Thymus (tissue), 11 donors: ENCODE measurements around the gene KCNMB2. TPM values are rescaled to one million over a fixed set of nuclear protein-coding genes. Genes with fewer than 3 reads are reported as not detected.

Experiments used
- DNase-seq, 9 donors: peaks; one replicate each; pipeline ENCODE4 v3.0.0-alpha.2; 2013; ENCODE audit warnings: low spot score in 9 of 9, low read depth in 6 of 9, missing footprints in 1 of 9
- H3K27ac ChIP-seq, 2 donors: one replicate each; pipeline ENCODE4 v1.5.1; 2013; ENCODE audit warnings: control low read depth in 1 of 2, low read depth in 1 of 2, low read length in 1 of 2, mild to moderate bottlenecking in 1 of 2, moderate library complexity in 1 of 2
- H3K27me3 ChIP-seq, 2 donors: one replicate each; pipeline ENCODE4 v1.5.1; 2013; ENCODE audit warnings: low read length in 1 of 2; ENCODE audit not compliant: control insufficient read depth in 2 of 2, insufficient read depth in 1 of 2
- H3K36me3 ChIP-seq, 2 donors: one replicate each; pipeline ENCODE4 v1.5.1; 2013; ENCODE audit warnings: low read length in 1 of 2, mild to moderate bottlenecking in 1 of 2, moderate library complexity in 1 of 2; ENCODE audit not compliant: control insufficient read depth in 2 of 2, insufficient read depth in 2 of 2
- H3K4me1 ChIP-seq, 2 donors: one replicate each; pipeline ENCODE4 v1.5.1; 2013; ENCODE audit warnings: low read length in 2 of 2; ENCODE audit not compliant: control insufficient read depth in 2 of 2, insufficient read depth in 2 of 2
- H3K4me3 ChIP-seq, 2 donors: one replicate each; pipeline ENCODE4 v1.5.1; 2013; ENCODE audit warnings: low read length in 2 of 2, control low read depth in 1 of 2, mild to moderate bottlenecking in 1 of 2
- H3K9me3 ChIP-seq, 2 donors: one replicate each; pipeline ENCODE4 v1.5.1; 2013; ENCODE audit warnings: low read length in 1 of 2, mild to moderate bottlenecking in 1 of 2; ENCODE audit not compliant: control insufficient read depth in 2 of 2, insufficient read depth in 1 of 2
- WGBS: extraction: QIAGEN DNeasy Blood & Tissue Kit; methylation state at CpG from one replicate; pipeline ENCODE4 v1.1.7; 2013; 5-methylcytosine and 5-hydroxymethylcytosine counted together
- polyA plus RNA-seq: library from polyadenylated mRNA; stranded (reverse); fragments of 200-250 nt; gene quantifications from one replicate; pipeline ENCODE4 v1.2.3, GENCODE V29; 2013
- total RNA-seq: library from RNA; stranded (reverse); fragments of 120-200 nt; gene quantifications from one replicate; pipeline ENCODE4 v1.2.4, GENCODE V29; 2013
- donor health status: healthy.

The KCNMB2 gene
- total and polyA plus RNA-seq, 2 donors: 0.09 to 0.19 TPM

DNA sequence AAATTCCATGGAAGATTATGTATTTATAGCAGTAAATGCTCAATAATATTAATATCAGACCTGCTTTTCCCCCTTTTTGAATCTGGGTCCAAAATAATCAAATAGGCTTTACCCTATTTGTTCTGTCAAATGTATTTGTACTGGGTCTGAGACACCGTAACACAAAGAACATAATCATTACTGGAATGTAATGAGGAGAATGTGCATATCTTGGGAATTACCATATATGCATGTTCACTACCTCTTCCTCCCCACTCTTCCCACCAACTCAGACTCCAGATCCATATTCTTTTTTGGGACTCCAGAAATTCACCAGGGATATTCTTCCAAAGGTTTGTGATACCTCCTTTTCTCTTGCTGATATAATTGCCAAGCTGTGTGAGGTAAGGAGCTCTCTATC, 237.1 kb downstream of the KCNMB2 start:
- Histone ChIP-seq H3K27ac (no peak overlapping the region), H3K4me1 (peaks cover 0 to 4% of the 10 kb centered on the region in 2 donors), H3K9me3 (no peaks in the 10 kb centered on the region), H3K4me3 (no peak overlapping the region), H3K36me3 (no peaks in the 10 kb centered on the region), H3K27me3 (no peaks in the 10 kb centered on the region)
- no peak for DNase-seq
- 92% methylated on average over 1 of the region's 1 CpG for WGBS

DNA sequence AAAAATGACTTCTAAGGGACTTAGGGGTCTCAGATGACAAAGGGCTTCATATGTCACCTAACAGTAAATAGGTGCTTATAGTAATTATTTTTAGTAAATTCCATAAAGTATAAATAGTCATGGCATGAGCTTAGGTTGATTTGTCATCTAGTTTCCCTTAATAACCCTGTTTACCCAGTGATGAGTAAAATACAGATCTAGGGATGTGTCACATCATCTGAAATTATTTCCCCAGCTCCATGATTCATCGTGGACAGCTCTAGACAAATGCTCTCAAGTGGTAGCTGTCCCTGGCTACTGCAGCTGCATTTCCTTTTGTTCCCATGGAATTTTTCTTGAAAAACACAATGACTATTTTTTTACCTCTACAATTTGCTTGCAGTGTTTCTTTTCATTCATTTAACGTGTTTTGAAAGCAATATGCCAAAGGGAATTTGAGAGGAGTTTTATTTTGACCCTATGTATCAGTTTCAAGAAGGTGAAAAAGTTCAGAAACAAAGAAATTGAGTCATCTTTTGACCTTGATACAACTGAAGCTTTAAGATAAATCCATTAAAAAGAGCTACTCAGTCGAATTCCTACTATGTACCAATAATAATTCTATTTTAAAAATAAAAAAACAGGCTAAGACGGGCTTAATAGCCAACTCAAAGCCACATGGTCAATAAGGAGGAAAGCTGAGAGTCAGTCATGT, 241.6 kb downstream of the KCNMB2 start:
- Histone ChIP-seq H3K4me1 (peaks cover 0 to 2% of the 10 kb centered on the region in 2 donors), H3K27ac (no peak overlapping the region), H3K9me3 (no peaks in the 10 kb centered on the region), H3K4me3 (no peak overlapping the region), H3K36me3 (no peaks in the 10 kb centered on the region), H3K27me3 (no peaks in the 10 kb centered on the region)
- DNase-seq: no peak
- 82% methylated on average over 4 of the region's 4 CpGs for WGBS

DNA sequence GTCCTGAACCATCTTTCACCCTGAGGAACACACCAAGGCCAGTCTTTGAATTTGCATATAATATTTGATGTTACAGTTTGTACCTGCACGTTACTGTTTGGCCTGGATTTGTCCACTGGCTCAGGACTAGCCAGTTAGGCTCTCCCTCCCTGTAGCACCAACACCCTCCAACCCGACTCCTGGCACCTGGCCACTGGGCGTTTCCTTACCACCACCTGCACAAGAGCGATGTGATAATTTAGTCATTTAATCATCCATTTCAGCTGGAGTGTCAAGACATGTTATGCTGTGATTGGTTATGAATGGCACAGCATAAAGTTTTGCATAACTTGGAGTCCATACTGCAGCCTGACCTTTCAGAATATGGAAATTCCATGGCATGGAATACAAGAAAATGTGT, 242.4 kb downstream of the KCNMB2 start:
- Histone ChIP-seq H3K27me3 (no peaks in the 10 kb centered on the region), H3K9me3 (no peaks in the 10 kb centered on the region), H3K27ac (no peak overlapping the region), H3K36me3 (no peaks in the 10 kb centered on the region), H3K4me3 (no peak overlapping the region), H3K4me1 (no peaks in the 10 kb centered on the region)
- DNase-seq: no peak
- 89% methylated on average over 4 of the region's 4 CpGs for WGBS

DNA sequence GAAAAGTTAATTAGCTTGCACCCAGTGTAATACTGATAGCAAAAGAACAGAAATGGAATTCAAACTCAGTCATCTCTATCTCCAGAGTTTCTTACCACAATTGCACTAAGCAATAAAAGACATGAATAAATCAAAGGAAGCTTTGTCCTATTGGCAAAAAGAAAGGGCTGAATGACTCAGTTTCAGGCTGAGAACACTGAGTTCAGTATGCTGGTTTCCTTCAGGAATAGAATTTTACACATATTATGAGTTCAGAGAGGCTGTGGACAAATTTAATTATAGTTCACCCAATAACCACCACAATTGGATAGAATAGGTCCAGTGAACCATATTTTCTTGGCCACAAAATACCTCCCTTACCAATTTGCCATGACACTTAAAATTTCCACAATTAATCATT, 249.7 kb downstream of the KCNMB2 start:
- Histone ChIP-seq H3K4me3 (no peak overlapping the region), H3K27me3 (no peaks in the 10 kb centered on the region)

DNA sequence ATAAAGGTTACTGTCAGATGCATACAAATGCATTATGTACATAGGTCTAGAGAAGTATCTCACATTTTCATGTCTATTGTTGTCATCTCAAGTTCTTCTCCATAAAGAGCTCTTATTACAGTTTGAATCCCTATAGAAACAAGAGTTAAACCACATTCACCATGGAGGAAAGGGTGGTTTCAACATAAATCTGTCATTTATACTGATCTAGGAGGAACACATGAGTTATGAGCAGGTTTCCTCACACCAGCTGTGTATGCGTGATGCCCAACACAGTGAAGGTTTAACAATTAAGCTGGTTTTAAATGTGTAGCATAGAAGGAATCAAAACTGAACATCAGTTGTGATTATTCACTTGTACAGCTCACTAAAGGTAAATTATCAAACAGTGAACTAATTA, 251.7 kb downstream of the KCNMB2 start:
- H3K9me3 ChIP-seq: no peaks in the 10 kb centered on the region
- H3K4me3 ChIP-seq: no peak overlapping the region
- H3K4me1 ChIP-seq: no peaks in the 10 kb centered on the region
- 7% methylated on average over 1 of the region's 1 CpG for WGBS
- no peak for DNase-seq
- no peaks in the 10 kb centered on the region for H3K36me3 ChIP-seq
- H3K27ac ChIP-seq: no peak overlapping the region
- no peaks in the 10 kb centered on the region for H3K27me3 ChIP-seq

More for the DNA sequence above, 249.7 kb downstream of the KCNMB2 start:
- Histone ChIP-seq H3K27ac (no peak overlapping the region), H3K4me1 (no peaks in the 10 kb centered on the region), H3K36me3 (no peaks in the 10 kb centered on the region), H3K9me3 (no peaks in the 10 kb centered on the region)
- DNase-seq: no peak

DNA sequence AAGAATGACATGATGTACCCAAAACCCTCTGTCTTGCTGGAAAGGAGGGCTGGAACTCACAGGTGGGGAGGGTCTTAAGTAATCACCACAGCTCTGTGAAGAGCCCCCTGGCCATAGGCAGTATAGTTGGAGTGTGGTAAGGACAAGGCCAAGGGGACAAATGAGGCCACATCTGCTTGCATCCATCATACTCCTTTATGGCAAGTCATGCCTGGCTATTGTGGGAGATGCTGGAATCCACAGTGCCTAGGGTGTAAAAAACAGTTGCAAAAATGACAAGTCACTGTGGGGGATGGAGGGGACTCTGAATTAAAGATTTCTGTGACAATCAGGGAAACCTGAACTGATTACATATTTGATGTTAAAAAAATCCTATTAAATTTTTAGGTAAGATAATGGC, 258.5 kb downstream of the KCNMB2 start:
- no peaks in the 10 kb centered on the region for H3K27me3 ChIP-seq
- no peaks in the 10 kb centered on the region for H3K9me3 ChIP-seq
- no peak overlapping the region for H3K27ac ChIP-seq
- no peaks in the 10 kb centered on the region for H3K4me1 ChIP-seq
- no peak overlapping the region for H3K4me3 ChIP-seq
- no peaks in the 10 kb centered on the region for H3K36me3 ChIP-seq
- no peak for DNase-seq

DNA sequence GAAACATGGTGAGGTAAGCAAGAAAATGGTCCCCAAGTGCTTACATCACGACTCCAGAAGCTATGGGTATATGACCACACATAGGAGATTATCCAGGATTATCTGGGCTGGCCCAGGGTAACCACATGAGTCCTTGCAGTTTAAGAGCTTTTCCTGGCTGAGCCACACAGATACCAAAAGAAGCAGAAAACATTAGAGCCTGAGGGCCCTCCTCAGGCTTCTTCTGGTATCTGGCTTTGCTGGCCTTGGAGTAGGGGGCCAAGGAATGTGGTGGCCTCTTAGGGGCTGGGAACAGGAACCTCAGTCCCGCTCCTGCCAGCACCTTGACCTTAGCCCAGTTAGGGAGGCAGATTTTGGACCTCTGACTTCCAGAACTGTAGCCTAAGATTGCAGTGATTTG, 259.1 kb downstream of the KCNMB2 start:
- Histone ChIP-seq H3K27ac (no peak overlapping the region), H3K9me3 (no peaks in the 10 kb centered on the region), H3K27me3 (no peaks in the 10 kb centered on the region), H3K4me3 (no peak overlapping the region), H3K4me1 (no peaks in the 10 kb centered on the region), H3K36me3 (no peaks in the 10 kb centered on the region)
- no peak for DNase-seq
- WGBS: 76% methylated on average over 2 of the region's 2 CpGs

DNA sequence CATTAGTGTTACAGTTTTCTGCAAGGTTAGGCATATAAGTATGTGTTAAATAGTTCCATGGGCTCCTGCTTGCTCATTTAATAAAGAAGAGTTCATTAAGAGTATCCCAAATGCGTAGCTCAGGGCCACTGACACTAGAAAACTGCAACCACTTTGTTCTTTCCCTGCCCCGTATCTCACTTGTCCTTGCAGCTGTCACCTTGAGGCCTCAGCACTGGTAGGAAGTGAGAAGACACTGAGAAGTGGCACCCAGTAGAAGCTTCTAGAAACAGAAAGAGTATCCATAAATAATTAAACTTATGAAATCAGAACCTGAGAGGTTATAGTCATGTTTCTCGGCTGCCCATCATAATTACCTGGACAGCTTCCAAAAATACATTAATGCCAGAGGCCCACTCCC, 266.0 kb downstream of the KCNMB2 start:
- WGBS: 93% methylated on average over 3 of the region's 3 CpGs
- H3K27me3 ChIP-seq: no peaks in the 10 kb centered on the region
- no peaks in the 10 kb centered on the region for H3K9me3 ChIP-seq
- H3K4me3 ChIP-seq: no peak overlapping the region
- DNase-seq: no peak
- no peaks in the 10 kb centered on the region for H3K4me1 ChIP-seq
- H3K27ac ChIP-seq: no peak overlapping the region
- H3K36me3 ChIP-seq: no peaks in the 10 kb centered on the region

DNA sequence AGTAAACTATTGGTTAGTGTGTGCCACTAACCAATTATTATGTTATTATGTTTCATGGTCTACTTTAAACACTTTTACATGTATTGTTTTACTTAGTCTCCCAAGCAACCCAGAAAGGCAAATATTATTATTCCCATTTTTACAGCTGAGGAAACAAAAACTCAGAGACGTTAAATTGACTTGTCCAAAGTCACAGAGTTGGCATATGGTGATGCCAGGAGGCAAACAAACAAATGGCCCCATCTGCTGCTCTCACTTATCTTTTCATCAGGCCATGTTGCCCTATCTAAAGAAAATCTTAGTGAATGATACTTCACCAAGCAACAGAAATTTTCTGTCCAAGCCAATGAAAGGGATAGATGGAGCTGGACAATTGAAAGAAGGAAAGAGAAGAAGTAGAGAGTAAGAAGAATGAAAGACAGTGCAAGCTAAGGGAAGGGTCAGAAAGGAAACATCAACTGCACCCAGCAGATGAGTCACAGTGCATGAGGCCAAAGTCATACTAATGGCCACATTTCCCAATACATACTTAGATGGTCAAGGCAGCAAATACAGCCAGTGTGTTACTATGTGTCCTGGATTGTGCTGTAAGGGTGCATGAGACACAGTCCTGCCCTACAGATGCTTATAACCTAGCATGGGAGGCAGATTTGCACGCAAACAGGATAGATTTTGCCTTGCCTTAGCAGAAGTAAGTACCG, 266.9 kb downstream of the KCNMB2 start:
- Histone ChIP-seq H3K27ac (no peak overlapping the region), H3K4me3 (no peak overlapping the region), H3K9me3 (no peaks in the 10 kb centered on the region), H3K4me1 (no peaks in the 10 kb centered on the region), H3K36me3 (no peaks in the 10 kb centered on the region), H3K27me3 (no peaks in the 10 kb centered on the region)
- no peak for DNase-seq
- 94% methylated on average over 3 of the region's 3 CpGs for WGBS
